T follicular helper cell (primary cell): ENCODE data around the gene SMIM35.
"Not testable (repeated sequence)": the region's sequence is repeated elsewhere in the genome, so short reads cannot be mapped to it uniquely, and the experiment has no call there.

Experiments used
- DNase-seq: peaks from one replicate; pipeline ENCODE4 v3.0.0-alpha.2; 2020; ENCODE audit warnings: low read depth

SMIM35 gene

DNA sequence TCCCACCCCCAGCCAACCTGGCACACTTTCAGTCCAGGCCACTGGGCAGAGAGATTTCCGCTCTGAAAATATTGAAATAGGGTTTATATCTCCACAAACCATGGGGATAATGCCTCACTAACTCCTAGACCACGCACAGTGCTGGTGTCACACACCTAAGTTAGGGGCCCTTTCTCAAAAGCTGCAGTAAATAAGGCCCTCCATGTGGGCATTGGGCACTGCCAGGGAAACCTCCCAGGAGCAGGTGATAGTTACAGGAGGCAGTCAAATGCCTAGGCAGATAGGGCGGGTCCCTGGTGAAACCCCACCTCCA, 103.6 kb downstream of the SMIM35 start:
- DNase-seq, result no peak

DNA sequence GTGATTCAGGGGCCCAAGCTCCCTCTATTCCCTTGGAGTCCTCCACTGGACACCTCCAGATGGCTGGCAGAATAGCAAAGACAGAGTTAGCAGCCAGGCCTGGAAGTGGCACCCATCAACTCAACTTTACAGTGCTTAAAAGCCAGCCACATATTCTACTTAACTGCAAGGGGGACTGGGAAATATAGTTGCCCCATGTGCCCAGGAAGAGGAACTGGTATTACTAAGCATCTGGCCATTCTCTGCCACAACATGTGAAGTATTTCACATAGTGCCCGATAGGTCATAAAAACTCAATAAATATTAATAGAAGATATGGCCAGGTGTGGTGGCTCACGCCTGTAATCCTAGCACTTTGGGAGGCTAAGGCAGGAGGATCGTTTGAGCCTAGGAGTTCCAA, 106.0 kb downstream of the SMIM35 start:
- no peak for DNase-seq

DNA sequence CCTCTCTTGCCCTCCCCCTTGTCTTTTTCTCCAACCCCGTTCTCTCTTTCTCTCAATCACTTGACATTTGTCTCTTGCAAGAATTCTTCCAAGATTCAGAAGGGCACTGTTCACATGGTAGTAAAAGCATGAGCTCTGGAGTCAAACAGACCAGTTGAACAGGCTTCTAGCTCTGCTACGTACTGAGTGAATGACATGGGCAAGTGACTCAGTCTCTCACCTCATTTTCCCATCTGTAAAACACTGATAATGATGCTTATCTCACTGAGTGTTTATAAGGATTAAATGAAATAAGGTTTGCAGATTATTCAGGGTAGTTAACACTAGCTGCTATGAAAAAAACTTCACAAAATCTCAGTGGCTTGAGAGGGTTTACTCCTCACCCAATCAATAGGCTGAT, 106.5 kb downstream of the SMIM35 start:
- DNase-seq, result no peak

DNA sequence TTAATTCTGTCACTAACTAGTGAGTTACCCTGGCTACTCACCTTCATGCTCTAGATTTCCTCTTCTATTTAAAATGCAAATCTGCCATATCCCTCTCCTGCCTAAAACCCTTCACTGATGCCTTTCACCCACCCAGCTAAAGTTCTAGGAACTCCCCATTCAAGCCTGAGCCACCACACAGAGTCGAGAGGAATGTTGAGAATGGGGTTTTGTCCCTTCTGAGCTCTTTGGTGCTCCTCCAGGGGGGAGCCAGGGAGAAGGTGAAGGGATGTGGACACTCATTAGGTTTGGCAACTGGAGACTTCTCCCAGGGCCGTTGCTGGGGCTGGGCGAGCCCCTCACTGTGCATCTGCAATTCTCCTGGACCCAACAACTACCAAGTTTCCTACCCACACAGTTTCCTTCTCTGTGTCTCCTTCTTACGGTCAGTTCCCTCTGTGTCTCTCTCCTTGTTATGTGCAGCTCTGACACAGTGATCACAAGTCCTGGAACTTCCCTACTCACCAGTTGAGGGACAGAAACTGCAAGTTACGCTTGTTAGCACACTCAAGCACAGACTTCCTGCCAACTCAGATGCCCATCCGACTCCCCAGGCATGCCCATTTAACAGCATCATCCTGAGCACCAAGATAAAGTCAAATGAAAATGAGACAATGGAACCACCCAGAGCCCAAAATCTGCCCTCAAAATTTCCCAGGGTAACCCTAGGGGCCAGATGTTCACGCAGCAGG, 107.1 kb downstream of the SMIM35 start:
- no peak for DNase-seq

DNA sequence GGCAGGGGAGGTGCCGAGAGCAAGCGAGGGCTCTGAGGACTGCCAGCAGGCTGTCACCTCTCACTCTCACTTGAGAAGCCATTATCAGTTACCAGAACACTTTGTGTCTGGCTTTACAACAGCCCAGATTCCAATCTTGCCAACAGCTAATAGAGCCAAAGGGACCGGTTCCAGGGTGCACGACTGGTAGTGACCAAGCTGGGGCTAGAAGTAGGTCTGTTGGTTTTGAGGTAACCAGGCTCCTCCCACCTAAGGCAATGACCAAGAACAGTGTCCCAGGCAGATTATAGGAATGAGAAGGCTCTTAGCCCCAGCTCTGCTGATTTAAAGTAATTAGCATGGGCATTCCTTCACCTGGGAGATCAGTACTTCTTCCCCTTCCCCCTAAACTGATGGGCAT, 107.8 kb downstream of the SMIM35 start:
- DNase-seq, result no peak

DNA sequence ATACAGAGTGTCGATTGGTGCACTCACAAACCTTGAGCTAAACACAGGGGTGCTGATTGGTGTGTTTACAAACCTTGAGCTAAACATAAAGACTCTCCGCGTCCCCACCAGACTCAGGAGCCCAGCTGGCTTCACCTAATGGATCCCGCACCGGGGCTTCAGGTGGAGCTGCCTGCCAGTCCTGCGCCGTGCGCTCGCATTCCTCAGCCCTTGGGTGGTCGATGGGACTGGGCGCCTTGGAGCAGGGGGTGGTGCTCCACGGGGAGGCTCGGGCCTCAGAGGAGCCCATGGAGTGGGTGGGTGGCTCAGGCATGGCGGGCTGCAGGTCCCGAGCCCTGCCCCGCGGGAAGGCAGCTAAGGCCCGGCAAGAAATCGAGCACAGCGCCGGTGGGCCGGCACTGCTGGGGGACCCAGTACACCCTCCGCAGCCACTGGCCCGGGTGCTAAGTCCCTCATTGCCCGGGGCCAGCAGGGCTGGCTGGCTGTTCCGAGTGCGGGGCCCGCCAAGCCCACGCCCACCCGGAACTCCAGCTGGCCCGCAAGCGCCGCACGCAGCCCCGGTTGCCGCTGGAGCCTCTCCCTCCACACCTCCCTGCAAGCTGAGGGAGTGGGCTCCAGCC, 108.4 kb downstream of the SMIM35 start:
- DNase-seq, result not testable (repeated sequence)

DNA sequence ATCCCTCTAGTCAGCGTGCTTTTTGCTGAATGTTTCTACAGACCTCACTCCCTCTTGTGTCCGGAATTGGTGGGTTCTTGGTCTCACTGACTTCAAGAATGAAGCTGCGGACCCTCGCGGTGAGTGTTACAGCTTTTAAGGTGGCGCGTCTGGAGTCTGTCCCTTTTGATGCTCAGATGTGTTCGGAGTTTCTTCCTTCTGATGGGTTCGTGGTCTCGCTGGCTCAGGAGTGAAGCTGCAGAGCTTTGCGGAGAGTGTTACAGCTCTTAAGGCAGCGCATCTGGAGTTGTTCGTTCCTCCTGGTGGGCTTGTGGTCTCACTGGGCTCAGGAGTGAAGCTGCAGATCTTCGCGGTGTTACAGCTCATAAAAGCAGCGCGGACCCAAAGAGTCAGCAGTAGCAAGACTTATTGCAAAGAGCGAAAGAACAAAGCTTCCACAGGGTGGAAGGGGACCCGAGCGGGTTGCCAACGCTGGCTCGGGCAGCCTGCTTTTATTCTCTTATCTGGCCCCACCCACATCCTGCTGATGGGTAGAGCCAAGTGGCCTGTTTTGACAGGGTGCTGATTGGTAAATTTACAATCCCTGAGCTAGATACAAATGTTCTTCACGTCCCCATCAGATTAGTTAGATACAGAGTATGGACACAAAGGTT, 109.0 kb downstream of the SMIM35 start:
- not testable (repeated sequence) for DNase-seq

DNA sequence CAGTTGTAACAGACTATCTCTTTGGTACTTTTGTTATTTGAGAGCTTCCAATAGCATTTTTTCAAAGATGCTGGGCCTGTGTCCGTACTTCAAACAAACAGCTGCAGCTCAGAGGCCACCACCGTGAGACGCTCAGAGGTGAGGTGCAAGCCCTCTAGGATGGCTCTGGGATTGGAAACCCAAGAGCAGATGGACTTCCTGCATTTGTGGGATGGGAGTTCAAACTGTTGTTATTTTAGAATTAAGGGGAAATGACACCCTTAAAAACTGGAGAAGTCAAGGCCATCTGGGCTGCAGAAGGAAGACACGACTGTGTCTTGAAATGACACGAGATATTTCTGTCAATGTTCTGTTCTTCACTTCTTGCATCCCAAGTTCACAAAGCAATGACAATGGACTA, 109.7 kb downstream of the SMIM35 start:
- no peak for DNase-seq

DNA sequence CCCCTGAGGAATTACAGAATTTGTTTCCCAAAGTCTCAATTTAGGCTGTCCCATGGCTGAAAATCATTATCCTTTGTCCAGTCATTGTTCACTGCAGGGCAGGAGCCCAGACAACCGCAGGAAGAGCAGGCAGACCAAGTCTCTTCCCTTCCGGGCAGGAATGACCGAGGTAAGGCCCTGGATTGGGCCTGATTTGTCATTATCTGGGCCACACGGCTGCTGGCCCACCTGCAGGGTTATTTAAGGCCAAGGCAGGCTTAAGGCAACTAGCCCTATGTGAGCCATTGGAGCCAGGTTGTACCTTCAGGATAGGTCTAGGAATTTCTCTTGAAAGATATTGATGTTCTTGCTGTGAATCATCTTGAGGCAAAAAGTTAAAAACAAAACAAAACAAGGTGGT, 110.3 kb downstream of the SMIM35 start:
- no peak for DNase-seq

DNA sequence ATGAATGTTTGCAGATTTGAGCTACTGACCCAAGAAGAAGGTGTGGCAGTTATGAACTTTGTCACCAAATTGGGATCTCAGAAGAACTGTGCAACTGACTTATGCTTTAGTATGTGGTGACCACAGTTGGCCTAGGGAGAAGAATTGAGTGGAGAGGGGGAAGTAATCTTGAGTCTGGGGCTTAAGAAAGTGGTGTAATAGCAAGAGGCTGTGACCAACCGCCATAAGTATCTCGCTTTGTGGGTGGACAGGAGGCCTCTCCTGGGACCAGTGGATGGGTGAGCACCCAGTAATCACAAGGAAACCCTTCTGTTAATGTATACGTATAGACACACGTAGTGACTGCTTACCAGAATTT, 113.3 kb downstream of the SMIM35 start:
- no peak for DNase-seq

DNA sequence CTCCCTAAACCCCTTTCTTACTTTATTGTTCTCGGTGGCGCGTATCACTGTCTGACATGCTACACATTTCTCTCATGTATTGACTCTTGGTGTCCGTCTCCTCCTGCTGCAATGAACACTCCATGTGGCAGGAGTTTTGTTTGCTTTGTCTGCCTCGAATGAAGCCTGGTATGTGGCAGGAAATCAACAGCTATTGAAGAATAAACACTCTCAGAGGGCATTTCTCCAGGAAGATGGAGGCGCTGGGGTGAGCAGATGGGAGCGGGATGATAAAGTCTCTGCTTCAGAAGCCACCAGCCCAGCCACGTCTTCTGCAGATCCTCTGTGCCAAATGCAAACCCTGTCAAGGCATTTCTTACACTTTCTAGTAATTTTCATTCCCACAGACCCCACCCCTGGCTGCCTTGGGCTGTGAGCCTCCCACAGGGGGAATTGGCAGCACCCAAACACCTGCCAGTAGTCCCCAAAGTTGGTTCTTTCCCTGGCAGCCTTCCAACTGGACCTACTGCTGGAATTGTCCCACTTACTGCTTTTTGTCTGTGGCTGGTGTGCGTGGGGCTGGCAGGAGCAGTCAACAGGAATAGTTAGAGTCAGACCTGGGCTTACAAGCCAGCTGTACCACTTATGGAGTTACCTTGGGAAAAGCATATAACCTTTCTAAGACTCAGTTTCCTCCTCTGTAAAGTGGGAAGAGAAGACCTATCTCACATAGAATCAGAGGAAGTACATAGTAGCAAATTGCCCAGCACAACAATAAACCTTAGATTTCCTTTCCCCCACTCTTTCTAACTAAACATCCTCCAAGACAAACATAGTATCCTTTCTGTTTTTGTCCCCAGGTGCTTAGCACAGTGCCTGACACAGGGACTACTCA, 113.9 kb downstream of the SMIM35 start:
- no peak for DNase-seq

DNA sequence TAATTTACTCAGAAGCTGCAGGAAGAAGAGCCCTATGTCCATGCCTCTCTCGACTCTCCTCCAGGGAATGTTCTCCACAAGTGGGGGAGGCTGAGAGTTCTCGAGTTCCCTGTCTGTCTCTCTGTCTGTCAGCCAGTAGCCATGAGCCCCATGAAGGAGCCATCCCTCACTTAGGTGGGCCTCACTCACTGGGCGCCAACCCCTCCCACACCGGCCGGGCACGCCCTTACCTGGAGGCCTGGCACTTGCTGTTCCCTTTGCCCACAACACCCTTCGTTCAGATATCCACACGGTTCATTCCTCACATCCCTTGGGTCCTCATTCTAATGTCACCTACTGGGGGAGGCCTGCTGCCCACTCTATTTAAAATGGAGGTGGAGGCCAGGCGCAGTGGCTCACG, 114.7 kb downstream of the SMIM35 start:
- no peak for DNase-seq

DNA sequence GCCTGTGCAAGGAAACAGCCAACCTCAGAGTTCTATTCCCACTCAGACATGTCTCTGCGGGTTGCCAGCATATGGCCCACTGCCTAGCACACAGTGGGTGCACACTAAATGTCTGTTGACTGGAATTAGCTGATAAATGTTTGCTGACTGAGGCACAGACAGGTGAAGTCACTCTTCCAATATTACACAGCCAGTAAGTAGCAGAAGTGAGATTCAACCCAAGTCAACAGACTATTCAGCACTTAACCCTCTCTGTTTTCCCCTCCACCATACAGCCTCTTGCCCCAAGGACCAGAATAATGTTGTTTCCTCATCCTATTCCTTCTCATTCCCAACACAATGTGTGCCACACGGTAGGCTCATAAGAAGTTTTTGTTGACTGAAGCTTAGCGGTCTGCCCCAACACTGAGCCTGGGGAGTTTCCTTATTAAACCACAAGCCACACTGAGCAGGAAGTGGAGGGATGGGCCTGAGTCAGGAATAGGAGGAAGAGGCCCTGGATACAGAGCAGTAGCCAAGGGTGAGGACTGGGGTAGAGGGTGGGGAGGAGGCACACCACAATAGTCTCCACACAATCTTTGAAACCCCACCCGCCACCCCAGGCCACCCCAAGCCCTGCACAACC, 116.3 kb downstream of the SMIM35 start:
- DNase-seq, result no peak

DNA sequence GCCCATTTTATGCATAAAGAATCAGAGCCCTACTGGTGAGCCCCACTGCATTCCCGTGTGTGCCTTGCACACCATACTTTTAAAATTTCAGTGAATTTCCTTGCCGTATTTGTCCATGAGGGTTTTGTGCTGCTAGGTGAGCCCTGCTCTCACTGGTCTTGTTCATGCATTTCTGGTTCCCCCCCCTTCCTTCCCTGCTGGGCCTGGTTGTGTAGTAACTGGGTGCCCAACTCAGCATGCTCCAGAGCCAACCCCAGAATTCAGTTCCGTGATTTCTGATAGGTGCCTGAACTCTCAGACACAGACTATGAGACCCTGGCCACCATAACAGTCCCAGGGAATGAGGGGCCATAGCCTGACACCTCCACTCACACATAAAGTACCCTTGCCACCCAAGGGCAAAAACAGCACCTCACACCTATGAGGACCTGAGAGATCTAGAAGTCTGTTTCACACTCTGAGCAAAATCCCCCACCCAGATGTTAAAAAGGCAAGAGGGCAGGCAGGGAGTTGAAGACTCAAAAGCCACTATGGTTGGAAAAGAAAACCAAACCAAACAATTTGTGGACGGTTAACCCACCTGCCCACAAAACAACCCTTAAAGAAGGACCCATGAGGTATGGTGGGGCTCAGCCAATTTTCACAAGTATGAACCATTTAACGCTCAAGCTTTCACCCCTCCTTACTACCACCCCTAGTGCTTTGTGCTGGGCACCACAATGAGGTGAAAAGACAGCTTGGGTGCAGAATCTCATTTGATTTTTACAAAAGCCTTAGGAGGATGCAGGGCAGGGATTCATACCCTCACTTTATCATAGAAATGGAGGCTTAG, 117.4 kb downstream of the SMIM35 start:
- DNase-seq, result no peak

DNA sequence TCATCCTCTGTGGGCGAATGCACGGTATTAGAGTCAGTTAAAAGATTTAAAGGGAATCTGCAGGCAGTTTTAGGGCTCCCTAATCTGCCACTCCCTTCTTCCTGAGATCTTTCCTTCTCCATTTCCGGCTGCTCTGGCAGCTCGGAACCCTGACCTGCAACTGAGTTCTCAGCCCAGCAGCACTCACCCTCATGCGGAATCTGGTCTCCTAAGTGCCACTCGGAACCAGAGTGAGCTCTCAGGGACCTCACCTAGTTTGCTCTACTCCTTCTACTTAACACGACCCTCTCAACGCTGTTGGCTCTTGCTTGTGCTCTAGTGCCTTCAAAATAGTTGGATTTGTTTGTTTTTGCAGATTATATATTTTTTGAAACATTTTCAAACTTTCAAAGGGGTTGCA, 119.9 kb downstream of the SMIM35 start:
- no peak for DNase-seq

DNA sequence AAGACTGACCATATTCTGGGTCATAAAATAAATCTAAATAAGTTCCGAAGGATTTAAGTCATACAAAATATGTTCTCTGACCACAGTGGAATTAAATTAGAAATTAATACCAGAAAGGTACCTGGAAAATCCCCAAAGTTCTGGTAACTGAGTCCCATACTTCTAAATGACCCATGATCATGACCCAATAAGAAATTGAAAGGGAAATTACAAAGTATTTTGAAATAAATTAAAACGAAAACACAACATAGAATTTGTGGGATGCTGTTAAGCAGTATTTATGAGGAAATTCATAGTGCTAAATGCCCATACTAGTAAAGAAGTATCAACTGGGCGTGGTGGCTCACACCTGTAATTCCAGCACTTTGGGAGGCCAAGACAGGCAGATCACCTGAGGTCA, 123.9 kb downstream of the SMIM35 start:
- no peak for DNase-seq

DNA sequence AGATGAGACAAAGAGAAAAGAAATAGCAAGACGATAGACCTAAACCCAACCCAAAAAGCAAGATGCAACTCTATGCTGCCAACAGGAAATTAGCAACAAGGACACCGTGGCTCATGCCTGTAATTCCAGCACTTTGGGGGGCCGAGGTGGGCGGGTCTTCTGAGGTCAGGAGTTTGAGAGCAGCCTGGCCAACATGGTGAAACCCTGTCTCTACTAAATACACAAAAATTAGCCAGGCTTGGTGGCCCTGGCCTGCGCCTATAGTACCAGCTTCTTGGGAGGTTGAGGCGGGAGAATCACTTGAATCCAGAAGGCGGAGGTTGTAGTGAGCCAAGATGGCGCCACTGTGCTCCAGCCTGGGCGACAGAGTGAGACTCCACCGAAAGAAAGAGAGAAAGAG, 124.9 kb downstream of the SMIM35 start:
- DNase-seq, result no peak

DNA sequence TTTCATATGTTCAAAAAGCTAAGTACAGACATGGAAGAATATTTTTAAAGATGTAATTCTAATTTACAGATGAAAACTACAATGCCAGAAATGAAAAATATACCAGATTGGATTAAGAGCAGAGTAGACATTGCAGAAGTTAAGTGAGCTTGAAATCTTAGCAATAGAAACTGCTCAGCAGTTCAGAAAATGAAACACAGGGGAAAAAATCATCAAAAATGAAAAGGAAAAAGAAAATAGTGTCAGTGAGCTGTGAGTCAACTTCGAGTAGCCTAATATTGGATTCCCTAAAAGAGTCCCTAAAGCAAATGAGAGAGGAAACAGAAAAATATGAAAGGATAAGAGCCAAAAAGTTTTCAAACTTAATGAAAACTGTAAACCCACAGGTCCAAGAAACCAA, 126.4 kb downstream of the SMIM35 start:
- no peak for DNase-seq

DNA sequence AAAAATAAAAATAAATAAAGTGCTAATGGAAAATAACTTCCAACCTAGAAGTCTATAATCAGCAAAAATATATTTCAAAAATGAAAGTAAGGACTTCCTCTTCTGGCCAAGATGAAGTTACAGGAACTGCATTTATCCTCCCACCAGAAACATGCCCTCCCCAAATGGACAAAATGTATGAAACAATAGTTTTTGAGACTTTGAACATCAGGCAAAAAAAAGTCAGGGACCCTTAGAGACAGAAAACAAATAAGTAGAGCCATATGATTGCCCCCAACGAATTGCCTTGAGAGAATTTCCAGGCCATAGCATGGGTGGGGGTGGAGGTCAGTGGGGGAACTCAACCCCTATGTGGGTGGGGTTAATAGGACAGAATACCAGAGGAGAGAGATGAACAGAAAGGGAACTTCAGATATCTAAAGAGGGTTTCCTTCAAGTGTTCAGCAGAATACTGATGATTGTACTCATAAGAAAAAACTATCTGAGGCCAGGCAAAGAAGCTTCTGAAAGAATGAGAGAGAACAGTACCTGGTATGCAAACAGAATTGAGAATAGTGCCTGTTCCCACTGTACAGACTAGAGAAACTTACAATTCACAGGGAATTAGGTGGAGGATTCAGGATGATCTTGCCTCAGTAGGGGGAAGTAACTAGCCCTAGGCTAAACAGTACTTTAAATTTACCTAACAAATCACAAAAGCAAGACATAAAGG, 127.2 kb downstream of the SMIM35 start:
- DNase-seq, result no peak

DNA sequence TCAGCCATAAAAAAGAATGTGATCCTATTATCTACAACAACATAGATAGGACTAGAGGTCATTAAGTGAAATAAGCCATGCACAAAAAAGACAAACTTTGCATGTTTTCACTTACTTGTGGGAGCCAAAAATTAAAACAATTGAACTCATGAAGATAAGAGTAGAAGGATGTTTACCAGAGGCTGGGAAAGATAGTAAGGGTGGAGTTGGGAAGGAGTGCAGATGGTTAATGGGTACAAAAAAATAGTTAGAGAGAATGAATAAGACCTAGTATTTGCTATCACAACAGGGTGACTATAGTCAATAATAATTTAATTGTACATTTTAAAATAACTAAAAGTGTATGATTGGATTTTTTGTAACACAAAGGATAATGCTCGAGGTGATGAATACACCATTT, 127.8 kb downstream of the SMIM35 start:
- no peak for DNase-seq
